ENCODE results near the gene MRPS6.

Gene MRPS6

GRCh38 chr21:34031835-34032370 is 41.5 kb upstream of the MRPS6 start:
- no peaks in the 10 kb centered on the region for H3K27me3 ChIP-seq
- no peaks in the 10 kb centered on the region for H3K4me1 ChIP-seq (ENCODE audit: control insufficient read depth in 1 of 2, insufficient read depth in 1 of 2, low read depth in 1 of 2, low read length in 1 of 2)
- H3K4me3 ChIP-seq (ENCODE audit: low read depth in 1 of 2, low read length in 1 of 2), result no peak overlapping the region
- H3K36me3 ChIP-seq, result no peaks in the 10 kb centered on the region
- TF ChIP-seq CTCF (IDR thresholded peaks at IDR 0.05), result no peak
- no peaks in the 10 kb centered on the region for H3K9me3 ChIP-seq
- H3K27ac ChIP-seq, result no peak overlapping the region

- no peak for TF ChIP-seq CTCF (IDR thresholded peaks at IDR 0.05)
- Histone ChIP-seq H3K9me3 (no peaks in the 10 kb centered on the region), H3K27ac (no peak overlapping the region), H3K4me1 (ENCODE audit: control insufficient read depth in 1 of 2, insufficient read depth in 1 of 2, low read depth in 1 of 2, low read length in 1 of 2) (no peaks in the 10 kb centered on the region), H3K4me3 (ENCODE audit: low read depth in 1 of 2, low read length in 1 of 2) (no peak overlapping the region), H3K36me3 (no peaks in the 10 kb centered on the region), H3K27me3 (no peaks in the 10 kb centered on the region)
These were observed 38.9 kb upstream of the MRPS6 start for GRCh38 chr21:34034369-34035014.

GRCh38 chr21:34035619-34036354 is 37.6 kb upstream of the MRPS6 start:
- H3K4me3 ChIP-seq (ENCODE audit: low read depth in 1 of 2, low read length in 1 of 2), result no peak overlapping the region
- H3K4me1 ChIP-seq (ENCODE audit: control insufficient read depth in 1 of 2, insufficient read depth in 1 of 2, low read depth in 1 of 2, low read length in 1 of 2), result no peaks in the 10 kb centered on the region
- TF ChIP-seq CTCF (IDR thresholded peaks at IDR 0.05), result no peak
- H3K27ac ChIP-seq, result no peak overlapping the region
- H3K27me3 ChIP-seq, result no peaks in the 10 kb centered on the region
- no peaks in the 10 kb centered on the region for H3K36me3 ChIP-seq
- no peaks in the 10 kb centered on the region for H3K9me3 ChIP-seq

GRCh38 chr21:34037009-34037795 is 36.2 kb upstream of the MRPS6 start:
- no peak for TF ChIP-seq CTCF (IDR thresholded peaks at IDR 0.05)
- H3K27ac ChIP-seq, result no peak overlapping the region
- no peaks in the 10 kb centered on the region for H3K36me3 ChIP-seq
- H3K4me3 ChIP-seq (ENCODE audit: low read depth in 1 of 2, low read length in 1 of 2), result no peak overlapping the region
- no peaks in the 10 kb centered on the region for H3K9me3 ChIP-seq
- no peaks in the 10 kb centered on the region for H3K4me1 ChIP-seq (ENCODE audit: control insufficient read depth in 1 of 2, insufficient read depth in 1 of 2, low read depth in 1 of 2, low read length in 1 of 2)
- peaks cover 1% of the 10 kb centered on the region for H3K27me3 ChIP-seq

- no peaks in the 10 kb centered on the region for H3K36me3 ChIP-seq
- H3K27me3 ChIP-seq, result peaks cover 4% of the 10 kb centered on the region
- no peak for TF ChIP-seq CTCF (IDR thresholded peaks at IDR 0.05)
- no peak overlapping the region for H3K27ac ChIP-seq
- no peak overlapping the region for H3K4me3 ChIP-seq (ENCODE audit: low read depth in 1 of 2, low read length in 1 of 2)
- H3K9me3 ChIP-seq, result no peaks in the 10 kb centered on the region
- no peaks in the 10 kb centered on the region for H3K4me1 ChIP-seq (ENCODE audit: control insufficient read depth in 1 of 2, insufficient read depth in 1 of 2, low read depth in 1 of 2, low read length in 1 of 2)
These were observed 33.5 kb upstream of the MRPS6 start for GRCh38 chr21:34039678-34040382.

All from neutrophil (primary cell).